Type B pancreatic cell (in vitro differentiated cells): ENCODE results near the gene ATAD2B. TPM values are rescaled to one million over a fixed set of nuclear protein-coding genes. Genes with fewer than 3 reads are reported as not detected.

Source experiments
- DNase-seq: peaks from one replicate; pipeline ENCODE4 v3.0.0; 2021; ENCODE audit warnings: mixed read lengths; ENCODE audit not compliant: unreplicated experiment; ENCODE audit errors: extremely low spot score
- H3K27ac Mint-ChIP-seq: 2 replicates; pipeline ENCODE4 v1.8.0; 2021; ENCODE audit warnings: mild to moderate bottlenecking, mixed read lengths
- H3K27me3 Mint-ChIP-seq: 2 replicates; pipeline ENCODE4 v1.8.0; 2021; ENCODE audit warnings: mixed read lengths
- H3K36me3 Mint-ChIP-seq: 2 replicates; pipeline ENCODE4 v1.8.0; 2021; ENCODE audit warnings: mixed read lengths
- H3K4me1 Mint-ChIP-seq: one replicate; pipeline ENCODE4 v1.8.0; 2021; ENCODE audit warnings: mixed read lengths; ENCODE audit not compliant: unreplicated experiment
- H3K4me3 Mint-ChIP-seq: 2 replicates; pipeline ENCODE4 v1.8.0; 2021; ENCODE audit warnings: mild to moderate bottlenecking, mixed read lengths
- H3K9me3 Mint-ChIP-seq: 2 replicates; pipeline ENCODE4 v1.8.0; 2021; ENCODE audit warnings: mixed read lengths
- total RNA-seq: library from RNA; stranded (reverse); gene quantifications from 2 replicates; pipeline ENCODE4 v1.2.1, GENCODE V29; 2021; ENCODE audit warnings: low replicate concordance
- TF ChIP-seq, protein P1 (sequence below): fragments of 200-600 bp; sonication (generic); conservative IDR thresholded peaks from 2 replicates; pipeline ENCODE4 v1.5.0; 2021; ENCODE audit warnings: antibody characterized with exemption, mild to moderate bottlenecking

The ATAD2B gene
- total RNA-seq, 1 donor from 2014 or later: 25.7 TPM

DNA sequence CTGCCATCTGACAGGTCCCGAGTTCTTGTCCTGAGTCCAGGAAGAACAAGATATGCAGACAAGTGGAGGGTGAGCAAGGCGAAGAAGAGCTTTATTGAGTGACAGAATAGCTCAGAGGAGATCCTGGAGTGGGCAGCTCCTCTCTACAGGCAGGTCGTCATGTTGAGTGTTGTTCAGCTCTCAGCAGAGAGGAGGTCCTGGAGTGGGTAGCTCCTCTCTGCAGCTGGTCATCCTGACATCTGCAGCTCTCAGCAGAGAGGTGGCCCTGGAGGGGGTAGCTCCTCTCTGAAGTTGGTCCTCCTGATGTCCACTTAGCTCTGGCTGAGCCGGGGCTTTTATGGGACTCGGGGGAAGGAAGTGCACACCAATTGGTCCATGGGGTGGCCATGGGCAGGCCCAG lies 90.4 kb downstream of the ATAD2B start:
- H3K4me3 Mint-ChIP-seq: no peak overlapping the region
- no peaks in the 10 kb centered on the region for H3K4me1 Mint-ChIP-seq
- DNase-seq: no peak
- no peak overlapping the region for H3K27ac Mint-ChIP-seq
- peaks cover 25% of the 10 kb centered on the region for H3K36me3 Mint-ChIP-seq
- peaks cover 9% of the 10 kb centered on the region for H3K9me3 Mint-ChIP-seq
- H3K27me3 Mint-ChIP-seq: no peaks in the 10 kb centered on the region
- TF ChIP-seq, protein P1, sequence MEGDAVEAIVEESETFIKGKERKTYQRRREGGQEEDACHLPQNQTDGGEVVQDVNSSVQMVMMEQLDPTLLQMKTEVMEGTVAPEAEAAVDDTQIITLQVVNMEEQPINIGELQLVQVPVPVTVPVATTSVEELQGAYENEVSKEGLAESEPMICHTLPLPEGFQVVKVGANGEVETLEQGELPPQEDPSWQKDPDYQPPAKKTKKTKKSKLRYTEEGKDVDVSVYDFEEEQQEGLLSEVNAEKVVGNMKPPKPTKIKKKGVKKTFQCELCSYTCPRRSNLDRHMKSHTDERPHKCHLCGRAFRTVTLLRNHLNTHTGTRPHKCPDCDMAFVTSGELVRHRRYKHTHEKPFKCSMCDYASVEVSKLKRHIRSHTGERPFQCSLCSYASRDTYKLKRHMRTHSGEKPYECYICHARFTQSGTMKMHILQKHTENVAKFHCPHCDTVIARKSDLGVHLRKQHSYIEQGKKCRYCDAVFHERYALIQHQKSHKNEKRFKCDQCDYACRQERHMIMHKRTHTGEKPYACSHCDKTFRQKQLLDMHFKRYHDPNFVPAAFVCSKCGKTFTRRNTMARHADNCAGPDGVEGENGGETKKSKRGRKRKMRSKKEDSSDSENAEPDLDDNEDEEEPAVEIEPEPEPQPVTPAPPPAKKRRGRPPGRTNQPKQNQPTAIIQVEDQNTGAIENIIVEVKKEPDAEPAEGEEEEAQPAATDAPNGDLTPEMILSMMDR: no peak

DNA sequence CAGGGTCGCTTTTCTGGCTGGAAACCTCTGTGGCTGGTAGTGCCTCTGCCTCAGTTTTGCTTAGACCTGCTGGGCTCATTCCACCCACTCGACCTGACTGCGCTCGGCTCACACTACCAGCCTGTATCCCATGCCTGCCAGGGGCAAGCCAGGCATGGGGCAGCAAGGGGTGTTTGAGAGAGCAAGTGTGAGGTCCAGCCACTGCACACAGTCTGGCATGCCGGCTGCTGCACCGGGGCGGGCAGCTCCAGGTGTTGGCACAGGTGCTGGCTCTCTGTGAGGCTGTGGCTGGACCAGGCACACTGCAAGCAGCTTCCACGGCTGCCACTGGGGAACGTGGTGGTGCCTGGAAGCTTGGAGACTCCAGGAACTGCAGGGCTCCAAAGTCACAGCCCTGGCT lies 90.9 kb downstream of the ATAD2B start:
- no peaks in the 10 kb centered on the region for H3K4me1 Mint-ChIP-seq
- H3K36me3 Mint-ChIP-seq: peaks cover 25% of the 10 kb centered on the region
- H3K9me3 Mint-ChIP-seq: peaks cover 9% of the 10 kb centered on the region
- no peaks in the 10 kb centered on the region for H3K27me3 Mint-ChIP-seq
- TF ChIP-seq, protein P1: no peak
- no peak for DNase-seq
- H3K4me3 Mint-ChIP-seq: no peak overlapping the region
- H3K27ac Mint-ChIP-seq: no peak overlapping the region

DNA sequence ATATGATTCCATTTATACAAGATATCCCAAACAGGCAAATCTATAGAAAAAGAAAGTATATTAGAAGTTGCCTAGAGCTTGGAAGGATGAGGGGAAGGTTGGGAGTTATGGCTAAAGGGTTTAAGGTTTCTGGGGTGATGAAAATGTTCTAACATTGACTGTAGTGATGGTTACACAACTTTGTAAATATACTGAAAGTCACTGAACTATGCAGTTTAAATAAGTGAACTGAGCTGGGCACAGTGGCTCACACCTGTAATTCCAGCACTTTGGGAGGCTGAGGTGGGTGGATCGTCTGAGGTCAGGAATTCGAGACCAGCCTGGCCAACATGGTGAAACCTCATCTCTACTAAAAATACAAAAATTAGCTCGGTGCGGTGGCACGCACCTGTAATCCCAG lies 91.5 kb downstream of the ATAD2B start:
- H3K9me3 Mint-ChIP-seq: peaks cover 4% of the 10 kb centered on the region
- no peaks in the 10 kb centered on the region for H3K4me1 Mint-ChIP-seq
- no peaks in the 10 kb centered on the region for H3K27me3 Mint-ChIP-seq
- H3K27ac Mint-ChIP-seq: no peak overlapping the region
- TF ChIP-seq, protein P1: no peak
- no peak overlapping the region for H3K4me3 Mint-ChIP-seq
- no peak for DNase-seq
- peaks cover 21% of the 10 kb centered on the region for H3K36me3 Mint-ChIP-seq

DNA sequence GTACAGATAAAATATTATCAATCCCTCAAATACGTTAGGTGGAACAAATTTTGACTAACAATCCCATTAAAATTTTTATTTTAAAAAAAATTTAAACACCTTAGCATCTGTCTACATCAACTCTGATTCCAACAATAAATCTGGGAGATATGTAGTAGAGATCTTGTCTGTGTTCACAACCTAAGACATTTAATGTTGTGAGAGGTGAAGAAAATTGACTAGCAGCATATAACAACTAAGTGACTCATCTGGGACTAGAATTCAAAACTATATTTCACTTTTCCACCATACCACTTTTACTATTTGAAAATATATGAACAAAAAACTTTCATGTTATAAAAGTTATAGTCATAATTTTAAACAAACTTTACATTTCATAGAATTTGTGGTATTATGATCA lies 97.9 kb downstream of the ATAD2B start:
- no peak for DNase-seq
- no peaks in the 10 kb centered on the region for H3K27me3 Mint-ChIP-seq
- no peak overlapping the region for H3K4me3 Mint-ChIP-seq
- H3K9me3 Mint-ChIP-seq: no peaks in the 10 kb centered on the region
- H3K4me1 Mint-ChIP-seq: peaks cover 4% of the 10 kb centered on the region
- no peak overlapping the region for H3K27ac Mint-ChIP-seq
- H3K36me3 Mint-ChIP-seq: peaks cover 6% of the 10 kb centered on the region
- TF ChIP-seq, protein P1: no peak

DNA sequence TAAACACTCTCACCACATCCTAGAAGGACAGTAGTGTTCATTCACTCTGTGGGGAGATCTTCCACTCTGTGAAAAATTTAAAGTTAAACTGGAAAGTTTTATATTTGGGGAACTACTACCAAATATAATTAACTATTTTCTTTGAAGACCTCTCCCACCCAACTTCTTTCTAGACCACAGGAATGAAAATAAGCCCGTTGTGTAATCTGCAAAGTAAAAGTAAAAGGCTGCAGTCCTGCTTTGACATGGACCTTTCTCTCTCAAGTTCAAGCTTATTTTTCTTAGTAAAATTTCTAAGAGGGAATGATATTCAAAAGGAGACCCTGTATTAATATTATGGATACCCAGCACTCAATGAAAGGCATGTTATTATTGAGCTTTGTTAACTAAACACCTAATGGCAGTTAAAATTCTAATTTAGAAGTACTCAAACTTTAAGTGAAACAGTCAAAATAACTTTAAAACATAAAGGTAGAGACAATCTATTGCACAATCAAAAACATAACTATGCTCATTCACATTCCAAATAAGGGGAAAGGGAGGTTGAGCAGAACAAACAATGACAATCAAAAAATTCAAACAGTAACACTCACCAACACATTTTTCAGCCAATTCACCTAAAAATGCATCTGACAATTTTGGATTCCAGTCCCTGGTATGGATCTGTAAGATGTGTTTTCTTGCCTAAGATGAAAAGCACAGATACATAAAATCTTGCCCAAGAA lies 98.5 kb downstream of the ATAD2B start:
- no peak for DNase-seq
- H3K36me3 Mint-ChIP-seq: peaks cover 6% of the 10 kb centered on the region
- TF ChIP-seq, protein P1: no peak
- H3K27me3 Mint-ChIP-seq: no peaks in the 10 kb centered on the region
- H3K9me3 Mint-ChIP-seq: no peaks in the 10 kb centered on the region
- H3K4me3 Mint-ChIP-seq: no peak overlapping the region
- H3K4me1 Mint-ChIP-seq: peaks cover 4% of the 10 kb centered on the region
- H3K27ac Mint-ChIP-seq: no peak overlapping the region
